GM19397 (cell line): ENCODE results near the gene KDM2A.
"Not testable (repeated sequence)": the region's sequence is repeated elsewhere in the genome, so short reads cannot be mapped to it uniquely, and the experiment has no call there.

ENCODE experiments used
- ATAC-seq: cut with Tn5 transposase; IDR thresholded peaks from one replicate; pipeline ENCODE4 v1.9.1; 2021; ENCODE audit warnings: mild to moderate bottlenecking, moderate library complexity; ENCODE audit not compliant: unreplicated experiment

KDM2A gene

DNA sequence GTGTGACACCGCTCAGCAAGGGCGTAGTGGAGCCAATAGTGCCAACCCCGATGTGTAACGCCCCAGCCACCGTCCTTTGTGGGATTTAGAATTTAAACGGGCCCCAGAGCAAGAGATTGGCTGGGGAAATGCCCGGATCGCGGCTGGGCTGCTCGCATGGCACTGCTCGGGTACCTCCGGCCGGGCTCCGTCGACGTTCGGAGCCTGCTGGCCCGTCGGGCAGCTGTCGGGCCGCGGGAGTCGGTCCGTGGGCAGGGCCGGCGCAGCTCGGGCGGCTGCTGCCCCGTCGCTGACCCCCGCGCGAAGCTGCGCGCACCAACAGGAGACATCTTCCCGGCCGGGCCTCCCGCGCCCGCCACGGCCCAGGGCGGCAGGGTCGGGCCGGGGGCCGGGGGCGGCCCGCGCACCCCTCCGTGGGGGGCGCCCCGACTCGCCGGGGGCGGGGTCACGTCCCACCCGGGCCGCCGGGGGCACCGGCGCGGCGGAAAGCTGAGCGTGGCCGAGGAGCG, 1.3 kb upstream of the KDM2A start:
- ATAC-seq, result no peak

DNA sequence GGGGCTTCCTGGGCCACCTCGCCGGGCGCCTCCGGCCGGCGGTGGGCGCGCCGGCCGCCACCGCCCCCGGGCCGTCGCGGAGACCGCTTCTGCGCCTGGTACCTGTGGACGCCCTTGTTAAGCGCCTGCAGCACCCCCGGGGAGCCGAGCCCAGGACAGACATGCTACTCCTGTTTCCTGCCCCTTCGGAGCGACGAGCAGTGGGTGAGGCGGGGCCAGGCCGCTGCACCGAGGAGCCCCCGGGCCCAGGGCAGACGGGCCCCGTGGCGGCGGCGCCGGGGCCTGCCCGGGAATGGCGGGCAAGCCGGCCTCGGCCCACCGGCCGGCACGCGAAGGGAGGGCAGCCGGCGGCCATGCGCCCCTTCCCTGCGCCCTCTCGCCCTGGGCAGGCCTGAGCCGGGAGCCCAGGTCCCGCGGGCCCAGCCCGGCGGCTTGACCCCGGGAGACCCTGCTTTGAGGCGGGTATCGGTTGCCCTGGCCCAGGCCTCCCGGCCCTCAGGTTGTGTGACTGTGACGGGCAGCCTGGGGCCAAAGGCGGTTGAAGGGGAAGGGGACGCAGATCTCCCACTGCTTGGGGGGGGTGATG, 789 bp upstream of the KDM2A start:
- ATAC-seq, result peak; percentile 10

DNA sequence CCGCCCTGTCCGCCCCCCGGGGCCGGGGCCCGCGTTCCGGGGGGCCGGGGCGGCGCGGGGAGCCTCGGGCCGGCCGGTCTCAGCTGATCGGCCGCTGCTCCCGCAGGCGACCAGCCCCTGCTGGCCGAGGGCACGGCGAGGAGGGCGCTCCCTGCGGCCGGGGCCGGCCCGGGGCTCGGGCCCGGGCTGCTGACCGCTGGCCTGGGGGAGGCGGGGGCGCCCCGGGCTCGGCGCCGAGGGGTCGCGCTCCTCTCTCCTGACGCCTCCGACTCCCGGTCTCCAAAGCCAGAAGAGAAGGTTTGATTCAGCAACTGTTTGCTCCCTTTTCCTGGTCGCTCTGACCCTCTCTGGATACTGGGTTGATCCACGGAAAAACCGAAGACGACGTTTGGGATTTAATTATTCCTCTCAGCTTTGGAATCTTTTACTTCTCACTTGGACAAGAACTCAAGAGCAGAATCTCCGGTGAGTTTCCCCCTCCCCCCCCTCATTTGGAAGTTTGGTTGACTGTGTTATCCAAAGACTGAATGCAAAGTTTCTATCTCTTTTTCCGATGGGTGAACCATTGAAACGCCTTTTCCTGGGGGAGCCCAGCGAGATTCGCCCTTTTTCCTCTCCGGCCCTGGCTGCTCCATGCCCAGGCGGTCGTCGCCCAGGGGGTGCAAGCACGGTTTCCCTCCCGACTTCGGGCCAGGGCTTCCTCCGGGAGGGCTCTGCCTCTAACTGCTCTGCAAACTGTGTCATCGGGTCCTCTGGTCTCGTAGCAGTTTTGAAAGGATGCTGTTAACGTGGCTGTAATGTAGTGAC, 725 bp downstream of the KDM2A start:
- peak; percentile 14 for ATAC-seq

DNA sequence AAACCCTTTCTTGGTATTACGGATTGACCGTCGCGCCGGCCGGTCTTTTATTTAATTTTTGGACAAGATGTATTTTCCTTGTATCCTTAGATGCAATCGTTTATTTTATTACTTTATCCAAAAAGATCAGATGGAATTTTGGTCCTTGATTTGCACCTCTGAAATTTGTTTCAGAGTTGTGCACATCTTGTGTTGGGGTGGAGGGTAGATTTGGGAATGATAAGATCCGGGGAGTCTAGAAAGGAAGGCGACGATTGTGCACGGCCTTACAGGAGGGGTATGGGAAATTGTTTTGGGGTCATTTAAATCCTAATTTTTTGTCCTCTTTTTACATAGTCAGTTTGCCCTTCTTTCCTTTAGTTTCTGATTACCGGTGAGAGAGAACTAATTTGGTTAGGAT, 1.4 kb downstream of the KDM2A start:
- ATAC-seq, result no peak

DNA sequence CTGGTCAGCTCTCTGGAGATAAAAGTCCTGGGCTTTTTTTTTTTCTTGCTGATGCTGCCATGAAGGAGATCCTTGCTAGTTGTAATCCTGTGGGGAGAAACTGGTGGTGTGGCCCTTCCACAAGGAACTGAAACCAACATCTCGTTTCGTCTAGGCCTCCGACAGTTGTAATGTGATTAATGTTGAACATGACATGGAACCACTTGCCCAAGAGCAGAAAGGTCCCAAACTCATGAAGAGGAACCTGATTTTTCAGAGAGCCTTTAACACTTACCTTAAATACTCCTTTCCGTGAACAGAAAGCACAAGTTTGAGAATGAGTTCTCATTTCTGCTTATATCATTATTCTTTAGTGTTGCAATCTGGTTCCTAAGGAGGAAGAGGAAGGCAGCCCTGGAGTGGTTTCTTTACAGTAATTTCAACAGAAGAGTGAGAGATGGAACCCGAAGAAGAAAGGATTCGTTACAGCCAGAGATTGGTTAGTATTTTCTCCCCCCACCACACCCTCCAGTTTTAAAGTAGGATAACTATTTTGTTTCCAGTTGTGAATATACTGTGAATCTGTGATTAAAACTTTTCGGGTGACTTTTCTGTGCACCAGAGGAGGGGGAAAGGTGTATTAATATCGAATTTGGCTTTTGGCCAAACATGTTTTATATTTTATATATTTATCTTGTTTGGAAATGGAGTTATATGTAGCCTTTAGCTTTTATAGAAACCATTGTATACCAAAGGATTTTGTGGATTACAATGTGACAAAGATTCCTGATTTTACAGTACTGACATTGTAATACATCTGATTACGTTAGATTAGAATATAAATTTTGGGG, 2.0 kb downstream of the KDM2A start:
- ATAC-seq, result no peak

DNA sequence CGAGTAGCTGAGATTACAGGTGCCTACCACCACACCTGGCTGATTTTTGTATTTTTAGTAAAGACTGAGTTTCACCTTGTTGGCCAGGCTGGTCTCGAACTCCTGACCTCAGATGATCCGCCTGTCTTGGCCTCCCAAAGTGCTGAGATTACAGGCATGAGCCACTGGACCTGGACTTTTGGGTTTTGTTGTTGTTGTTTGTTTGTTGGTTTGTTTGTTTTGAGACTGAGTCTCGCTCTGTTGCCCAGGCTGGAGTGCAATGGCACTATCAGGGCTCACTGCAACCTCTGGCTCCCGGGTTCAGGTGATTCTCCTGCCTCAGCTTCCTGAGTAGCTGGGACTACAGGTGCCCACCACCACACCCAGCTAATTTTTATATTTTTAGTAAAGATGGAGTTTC, 4.7 kb downstream of the KDM2A start:
- not testable (repeated sequence) for ATAC-seq

DNA sequence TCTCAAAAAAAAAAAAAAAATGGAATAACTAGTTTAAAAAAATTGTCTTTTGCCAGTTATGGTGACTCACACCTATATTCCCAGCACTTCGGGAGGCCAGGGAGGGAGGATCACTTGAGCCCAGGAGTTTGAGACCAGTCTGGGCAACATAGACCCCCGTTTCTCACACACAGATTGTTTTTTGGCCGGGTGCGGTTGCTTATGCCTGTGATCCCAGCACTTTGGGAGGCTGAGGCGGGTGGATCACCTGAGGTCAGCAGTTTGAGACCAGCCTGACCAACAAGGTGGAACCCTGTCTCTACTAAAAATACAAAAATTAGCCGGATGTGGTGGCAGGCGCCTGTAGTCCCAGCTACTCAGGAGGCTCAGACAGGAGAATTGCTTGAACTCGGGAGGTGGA, 7.2 kb downstream of the KDM2A start:
- ATAC-seq, result not testable (repeated sequence)

DNA sequence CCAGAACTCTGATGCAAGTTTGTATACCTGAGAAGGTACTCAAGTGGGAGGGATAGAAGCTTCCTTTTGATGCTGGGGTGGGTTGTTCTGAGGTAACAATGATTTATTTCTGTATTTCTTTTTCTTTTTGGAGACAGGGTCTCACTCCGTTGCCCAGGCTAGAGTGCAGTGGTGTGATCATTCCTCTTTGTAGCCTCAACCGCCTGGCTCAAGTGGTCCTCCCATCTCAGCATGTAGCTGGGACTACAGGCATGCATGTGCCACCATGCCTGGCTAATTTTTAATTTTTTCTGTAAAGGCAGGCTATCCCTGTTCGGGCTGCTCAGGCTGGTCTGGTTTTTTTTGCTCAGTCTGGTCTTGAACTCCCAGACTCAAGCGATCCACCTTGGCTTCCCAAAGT, 7.9 kb downstream of the KDM2A start:
- no peak for ATAC-seq

DNA sequence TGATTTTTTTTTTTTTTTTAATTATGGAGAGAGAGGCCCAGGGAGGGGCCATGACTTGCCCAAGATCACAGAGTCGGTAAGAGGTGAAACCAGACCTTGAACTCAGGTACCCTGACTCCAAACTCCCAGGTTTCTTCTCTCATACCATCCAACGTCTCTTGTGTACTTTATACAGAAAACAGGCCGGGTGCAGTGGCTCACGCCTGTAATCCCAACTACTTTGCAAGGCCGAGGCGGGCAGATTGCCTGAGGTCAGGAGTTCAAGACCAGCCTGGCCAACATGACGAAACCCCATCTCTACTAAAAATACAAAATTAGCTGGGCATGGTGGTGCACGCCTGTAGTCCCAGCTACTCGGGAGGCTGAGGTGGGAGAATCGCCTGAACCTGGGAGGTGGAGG, 11.8 kb downstream of the KDM2A start:
- not testable (repeated sequence) for ATAC-seq

DNA sequence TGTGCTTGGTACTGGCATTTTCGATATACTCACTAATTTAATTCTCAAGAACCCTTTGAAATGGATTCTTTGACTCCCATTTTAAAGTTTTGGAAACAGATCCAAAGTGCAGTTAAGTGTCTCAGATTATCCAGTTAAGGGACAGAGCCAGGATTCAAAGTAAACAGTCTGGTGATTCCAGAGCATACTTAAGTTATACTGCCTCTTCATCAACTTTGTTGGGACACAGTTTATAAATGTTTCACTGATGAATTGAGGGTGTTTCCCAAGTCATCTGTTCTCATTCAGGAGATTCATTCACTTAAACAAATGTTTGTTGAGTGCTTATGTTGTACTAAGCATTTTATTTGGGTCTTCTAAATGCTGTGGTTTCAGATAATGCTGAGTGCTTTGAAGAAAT, 17.1 kb downstream of the KDM2A start:
- ATAC-seq, result no peak

DNA sequence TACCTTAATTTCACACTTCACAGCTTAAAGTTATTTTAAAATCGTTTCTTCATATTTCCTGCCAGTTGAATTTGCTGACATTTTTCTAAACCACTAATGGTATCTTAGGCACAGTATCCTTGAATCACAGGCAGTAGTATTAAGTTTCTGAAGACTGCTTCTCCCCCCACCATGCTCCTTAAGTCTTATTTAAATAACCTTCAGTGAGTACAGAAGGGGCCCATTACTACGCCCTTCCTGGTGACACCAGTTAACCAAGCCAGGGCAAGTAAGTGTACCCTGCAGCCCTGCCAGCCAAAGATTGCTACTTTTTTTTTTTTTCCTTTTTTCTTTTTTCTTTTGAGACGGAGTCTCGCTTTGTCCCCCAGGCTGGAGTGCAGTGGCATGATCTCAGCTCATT, 19.9 kb downstream of the KDM2A start:
- ATAC-seq, result no peak

DNA sequence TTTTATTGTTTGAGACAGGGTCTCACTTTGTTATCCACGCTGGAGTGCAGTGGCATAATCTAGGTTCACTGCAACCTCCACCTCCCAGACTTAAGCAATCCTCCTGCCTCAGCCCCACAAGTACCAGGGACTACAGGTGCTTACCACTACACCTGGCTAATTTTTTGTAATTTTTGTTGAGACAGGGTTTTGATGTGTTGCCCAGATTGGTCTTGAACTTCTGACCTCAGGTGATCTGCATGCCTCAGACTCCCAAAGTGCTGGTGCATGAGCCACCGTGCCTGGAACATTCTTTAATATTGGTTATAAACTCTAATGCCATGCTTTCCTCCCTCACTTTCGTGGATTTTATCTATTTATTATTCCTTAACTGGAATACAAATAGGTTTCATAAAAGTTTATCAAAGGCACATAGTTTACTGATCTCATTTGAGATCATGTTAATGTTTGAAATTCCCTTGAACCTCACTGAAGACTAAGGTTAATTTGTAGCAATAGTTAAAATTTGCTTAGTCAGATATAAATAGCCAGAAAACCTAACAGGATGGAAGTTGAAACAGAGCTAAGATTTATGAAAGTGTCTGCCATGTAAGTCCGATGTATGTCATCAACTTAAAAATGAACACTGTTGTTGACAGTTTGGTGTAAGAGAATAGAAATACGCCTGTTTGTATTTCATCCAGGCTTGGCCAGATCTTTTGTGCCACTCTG, 27.6 kb downstream of the KDM2A start:
- no peak for ATAC-seq

DNA sequence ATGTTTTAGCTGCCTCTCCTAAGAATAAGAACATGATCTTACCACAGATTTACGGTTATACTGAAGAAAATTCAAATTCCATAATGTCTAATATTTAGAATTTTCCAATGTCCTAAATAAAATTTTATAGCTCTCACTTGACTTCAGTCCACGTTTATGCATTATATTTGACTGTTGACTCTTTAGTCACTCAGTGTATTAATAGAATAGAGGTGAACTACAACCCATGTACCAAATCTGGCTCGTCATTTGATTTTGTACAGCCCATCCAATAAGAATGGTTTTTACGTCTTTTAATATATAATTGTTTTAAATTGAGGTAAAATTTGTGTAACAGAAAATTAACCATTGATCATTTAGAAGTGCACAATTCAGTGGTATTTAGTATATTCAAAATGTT, 34.9 kb downstream of the KDM2A start:
- ATAC-seq, result no peak

DNA sequence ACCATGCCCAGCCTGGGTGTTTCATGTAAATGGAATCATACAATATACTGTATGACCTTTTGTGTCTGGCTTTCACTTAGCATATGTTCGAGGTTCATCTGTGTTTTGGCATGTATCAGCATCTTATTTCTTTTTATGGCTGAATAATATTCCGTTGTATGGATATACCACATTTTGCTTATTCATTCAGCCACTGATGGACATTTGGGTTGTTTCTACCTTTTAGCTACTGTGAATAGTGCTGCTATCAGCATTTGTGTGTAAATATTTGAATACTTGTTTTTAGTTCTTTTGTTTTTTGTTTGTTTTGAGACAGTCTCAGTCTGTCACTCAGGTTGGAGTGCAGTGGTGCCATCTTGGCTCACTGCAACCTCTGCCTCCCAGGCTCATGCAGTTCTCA, 35.7 kb downstream of the KDM2A start:
- no peak for ATAC-seq

DNA sequence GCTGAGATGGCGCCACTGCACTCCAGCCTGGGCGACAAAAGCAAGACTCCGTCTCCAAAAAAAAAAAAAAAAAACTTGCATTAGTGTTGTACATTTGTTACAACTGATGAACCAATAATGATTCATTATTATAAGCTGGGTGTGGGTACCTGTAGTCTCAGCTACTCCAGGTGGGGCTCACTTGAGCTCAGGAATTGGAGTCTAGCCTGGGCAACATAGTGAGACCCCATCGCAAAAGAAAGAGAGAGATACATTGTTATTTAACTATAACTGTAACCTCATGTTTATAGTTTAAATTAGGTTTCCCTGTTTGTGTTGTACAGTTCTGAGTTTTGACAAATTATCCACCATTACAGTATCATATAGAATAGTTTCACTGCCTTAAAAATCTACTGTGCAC, 38.6 kb downstream of the KDM2A start:
- no peak for ATAC-seq

DNA sequence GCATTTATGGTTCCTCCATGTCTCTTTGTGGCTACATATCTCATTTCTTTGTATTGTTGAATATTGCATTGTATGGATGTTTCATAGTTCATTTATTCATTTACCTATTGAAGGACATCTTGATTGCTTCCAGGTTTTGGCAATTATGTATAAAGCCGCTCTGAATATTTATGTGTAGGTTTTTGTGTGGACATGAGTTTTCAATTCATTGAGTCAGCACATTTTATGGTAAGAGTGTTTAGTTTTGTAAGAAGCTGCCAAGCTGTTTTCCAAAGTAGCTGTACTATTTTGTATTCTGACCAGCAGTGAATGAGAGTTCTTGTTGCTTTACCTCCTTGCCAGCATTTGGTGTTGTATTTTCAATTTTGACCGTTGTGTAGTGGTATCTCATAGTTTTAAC, 39.2 kb downstream of the KDM2A start:
- ATAC-seq, result no peak

DNA sequence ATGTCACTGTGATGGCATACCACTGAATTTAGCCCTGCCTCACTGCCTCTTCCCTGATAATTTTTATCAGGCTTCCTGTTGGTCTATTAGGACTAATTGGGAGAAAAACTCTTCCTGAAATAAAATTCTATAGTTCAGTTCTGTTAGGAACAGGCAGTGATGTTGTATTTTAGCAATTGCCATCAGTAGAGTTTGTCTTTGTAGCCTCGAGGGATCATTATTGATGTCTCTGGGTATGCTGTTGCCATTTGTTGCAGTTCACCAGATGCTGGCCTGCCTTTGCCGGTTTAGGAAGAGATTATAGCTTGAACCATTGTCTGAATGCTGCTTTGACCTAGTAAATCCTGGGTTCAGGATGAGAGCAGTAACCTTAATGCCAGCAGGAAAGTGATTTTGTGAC, 41.0 kb downstream of the KDM2A start:
- no peak for ATAC-seq

DNA sequence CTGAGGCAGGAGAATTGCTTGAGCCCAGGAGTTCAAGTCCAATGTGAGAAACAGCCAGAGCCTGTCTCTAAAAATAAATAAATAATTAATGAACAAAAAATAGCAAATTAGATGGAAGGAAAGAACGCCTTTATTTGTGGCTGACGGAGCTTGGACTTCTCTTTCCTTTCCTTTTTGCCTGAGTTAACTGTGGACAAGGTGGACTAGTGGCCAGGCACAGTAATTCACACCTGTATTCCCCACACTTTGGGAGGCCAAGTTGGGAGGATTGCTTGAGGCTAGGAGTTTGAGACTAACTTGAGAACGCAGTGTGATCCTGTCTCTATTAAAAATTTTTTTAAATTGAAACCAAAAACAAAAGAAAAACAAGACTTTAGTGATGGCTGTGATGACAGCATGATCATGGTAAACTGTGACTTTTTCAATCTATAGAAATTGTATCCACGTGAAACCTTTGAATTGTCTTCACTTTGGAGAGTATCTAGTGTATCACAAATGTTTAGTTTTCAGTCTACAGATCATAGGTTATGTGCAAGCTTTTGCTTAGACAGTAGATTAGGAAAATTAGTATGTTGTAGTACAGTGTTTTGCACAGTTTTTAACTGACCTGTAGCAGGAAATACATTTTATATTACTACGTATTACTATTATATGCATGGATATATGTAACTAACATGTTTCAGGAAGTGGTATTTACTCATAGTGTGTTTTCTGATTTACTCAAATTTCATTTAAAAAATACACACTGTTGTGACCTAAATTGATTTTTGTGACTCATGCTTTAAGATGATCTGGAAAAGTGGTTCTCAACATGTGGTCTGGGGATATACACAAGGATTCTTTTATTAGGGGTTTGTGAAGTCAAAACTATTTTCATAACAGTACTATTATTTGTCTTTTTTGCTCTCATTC, 42.1 kb downstream of the KDM2A start:
- no peak for ATAC-seq

DNA sequence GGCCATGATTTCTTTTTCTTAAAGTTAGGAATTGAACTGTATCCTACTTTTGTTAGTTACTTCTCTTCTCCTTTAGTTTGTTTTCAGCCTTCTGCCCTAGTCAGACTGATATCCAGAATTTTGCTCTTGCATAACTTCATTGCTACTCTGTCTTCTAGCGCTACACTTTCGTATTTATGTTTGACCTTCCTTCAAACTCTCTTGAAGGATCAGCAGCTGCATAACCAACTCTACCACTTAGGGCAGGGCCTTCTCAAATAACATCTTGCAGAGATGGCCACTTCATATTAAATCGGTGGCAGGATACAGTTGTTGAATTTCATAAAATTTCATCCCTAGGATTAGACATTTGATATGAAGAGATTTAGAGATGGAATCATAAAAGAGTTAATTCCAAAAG, 43.9 kb downstream of the KDM2A start:
- no peak for ATAC-seq

DNA sequence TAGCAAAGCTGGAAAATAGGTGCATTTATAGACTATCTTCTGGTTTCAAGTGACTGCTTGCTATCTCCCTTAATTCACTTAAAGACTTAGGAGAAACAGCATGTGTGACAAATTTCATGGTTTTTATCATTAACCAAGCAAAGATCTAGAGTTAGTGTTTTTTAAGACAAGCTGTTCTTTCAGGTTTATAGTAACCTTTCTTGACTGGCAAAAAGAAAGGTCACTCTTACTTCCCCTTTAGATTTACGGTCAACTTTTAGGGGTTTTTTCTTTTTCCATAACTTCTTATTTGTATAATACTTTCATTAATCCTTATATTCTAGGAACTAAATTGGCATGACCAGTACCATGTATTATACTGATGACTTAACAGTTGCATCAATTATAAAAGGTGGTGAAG, 46.6 kb downstream of the KDM2A start:
- ATAC-seq, result no peak
